ENCODE measurements around the gene CAMTA1. TPM values are rescaled to one million over a fixed set of nuclear protein-coding genes. Genes with fewer than 3 reads are reported as not detected.

CAMTA1 gene
- total RNA-seq, 1 experiment from 2014 or later = 118 TPM

DNA sequence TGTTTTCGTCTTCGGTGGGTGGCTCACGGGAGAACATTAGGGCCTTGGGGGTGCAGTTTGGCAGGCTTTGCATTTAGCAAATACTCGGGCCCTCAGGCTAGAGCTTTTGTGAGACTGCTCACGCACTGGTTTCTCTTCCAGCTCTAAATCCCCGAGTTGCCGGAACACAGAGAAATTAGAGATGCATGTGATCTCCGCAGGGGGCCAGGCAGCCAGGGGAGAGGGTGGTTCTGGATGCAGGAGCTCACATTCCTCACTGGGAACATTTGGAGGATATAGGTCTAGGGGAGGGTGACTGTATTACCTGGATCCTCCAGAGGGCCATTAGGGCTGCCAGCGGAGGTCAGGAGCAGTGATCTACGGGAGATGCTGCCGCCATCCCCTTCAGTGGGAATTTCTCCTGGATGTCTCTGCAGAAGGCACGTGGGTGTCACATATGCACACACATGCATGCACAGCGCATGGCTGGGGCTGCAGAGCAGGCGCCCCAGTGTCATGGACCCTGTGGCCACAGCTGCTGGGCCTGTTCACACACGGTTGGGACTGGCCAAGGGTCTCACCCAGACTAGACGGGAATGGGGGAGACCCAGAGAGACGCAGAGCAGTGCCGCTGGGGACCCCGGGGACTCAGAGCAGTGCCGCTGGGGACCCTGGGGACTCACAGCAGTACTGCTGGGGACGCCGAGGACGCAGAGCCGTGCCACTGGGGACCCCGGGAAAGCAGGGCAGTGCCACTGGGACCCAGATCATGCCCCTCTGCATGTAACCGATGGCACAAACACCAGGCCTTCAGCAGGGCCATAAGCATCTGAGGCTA is 258.7 kb downstream of the CAMTA1 start:
- Histone ChIP-seq H3K4me1 (ENCODE audit: low read length) (no peaks in the 10 kb centered on the region), H3K27me3 (ENCODE audit: low read length) (no peaks in the 10 kb centered on the region), H2AFZ (ENCODE audit: low read length) (no peak overlapping the region), H3K27ac (ENCODE audit: low read length) (no peak overlapping the region), H3K9me3 (ENCODE audit: low read length) (no peaks in the 10 kb centered on the region), H3K79me2 (ENCODE audit: low read length) (no peaks in the 10 kb centered on the region), H3K9me2 (replicated peaks; ENCODE audit: insufficient read depth, low read length) (no peaks in the 10 kb centered on the region), H3K9ac (ENCODE audit: low read length) (no peak overlapping the region), H3K4me3 (ENCODE audit: low read length) (no peak overlapping the region), H3K36me3 (ENCODE audit: insufficient read depth, low read length) (no peaks in the 10 kb centered on the region), H3K4me2 (ENCODE audit: low read depth, low read length, poor library complexity, severe bottlenecking) (no peak overlapping the region), H4K20me1 (ENCODE audit: insufficient read depth, low read depth, low read length) (peaks cover 18% of the 10 kb centered on the region; the same call in 1 of the 2 replicates)
- no peak for DNase-seq

DNA sequence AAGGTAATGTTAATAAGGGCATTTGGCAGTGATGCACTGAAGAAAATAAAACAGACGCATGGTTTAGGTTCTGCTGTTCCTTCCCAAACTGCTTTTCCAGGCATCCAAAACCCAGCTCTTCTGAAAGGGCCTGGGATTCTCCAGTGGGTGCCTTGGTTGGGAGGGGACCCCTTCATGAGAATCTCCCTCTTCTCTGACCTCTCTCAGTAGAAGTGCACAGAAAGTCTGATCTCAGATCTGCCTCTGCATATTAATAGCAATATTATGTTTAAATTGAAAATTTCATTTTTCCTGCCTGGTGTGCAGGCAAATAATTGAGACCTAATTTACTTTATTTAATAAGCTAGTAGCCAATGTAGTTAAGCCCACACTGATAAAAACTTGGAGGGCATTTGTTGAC is 260.6 kb downstream of the CAMTA1 start:
- no peaks in the 10 kb centered on the region for H3K79me2 ChIP-seq (ENCODE audit: low read length)
- H3K9me2 ChIP-seq (replicated peaks; ENCODE audit: insufficient read depth, low read length) = no peaks in the 10 kb centered on the region
- H3K36me3 ChIP-seq (ENCODE audit: insufficient read depth, low read length) = no peaks in the 10 kb centered on the region
- H3K4me1 ChIP-seq (ENCODE audit: low read length) = no peaks in the 10 kb centered on the region
- DNase-seq = no peak
- no peak overlapping the region for H3K27ac ChIP-seq (ENCODE audit: low read length)
- peaks cover 19% of the 10 kb centered on the region; the same call in 1 of the 2 replicates for H4K20me1 ChIP-seq (ENCODE audit: insufficient read depth, low read depth, low read length)
- H3K27me3 ChIP-seq (ENCODE audit: low read length) = no peaks in the 10 kb centered on the region
- no peak overlapping the region for H3K4me3 ChIP-seq (ENCODE audit: low read length)
- no peaks in the 10 kb centered on the region for H3K9me3 ChIP-seq (ENCODE audit: low read length)
- H2AFZ ChIP-seq (ENCODE audit: low read length) = no peak overlapping the region
- no peak overlapping the region for H3K9ac ChIP-seq (ENCODE audit: low read length)
- no peak overlapping the region for H3K4me2 ChIP-seq (ENCODE audit: low read depth, low read length, poor library complexity, severe bottlenecking)

DNA sequence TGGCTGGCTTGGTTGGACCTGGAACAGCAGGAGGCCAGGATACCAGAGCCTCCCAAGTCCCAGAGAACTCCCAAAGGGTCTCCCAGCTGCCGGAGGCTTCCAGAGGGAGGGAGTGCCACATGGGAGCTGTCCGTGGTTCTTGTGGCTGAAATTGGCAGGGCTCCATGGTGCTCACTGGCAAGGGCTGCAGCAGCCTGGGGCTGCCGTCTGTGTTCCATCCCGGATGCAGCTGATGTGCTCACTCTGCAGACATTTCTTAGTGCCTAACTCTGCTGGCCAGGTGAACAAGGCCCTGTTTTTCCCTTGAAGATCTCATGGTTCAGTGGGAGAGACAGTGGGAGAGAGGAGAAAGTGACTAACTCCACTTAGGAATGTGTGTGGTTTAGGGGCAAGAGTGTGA is 261.1 kb downstream of the CAMTA1 start:
- Histone ChIP-seq H3K9me2 (replicated peaks; ENCODE audit: insufficient read depth, low read length) (no peaks in the 10 kb centered on the region), H3K9me3 (ENCODE audit: low read length) (no peaks in the 10 kb centered on the region), H3K9ac (ENCODE audit: low read length) (no peak overlapping the region), H3K36me3 (ENCODE audit: insufficient read depth, low read length) (no peaks in the 10 kb centered on the region), H3K4me2 (ENCODE audit: low read depth, low read length, poor library complexity, severe bottlenecking) (no peak overlapping the region), H4K20me1 (ENCODE audit: insufficient read depth, low read depth, low read length) (peaks cover 19% of the 10 kb centered on the region; the same call in 1 of the 2 replicates), H3K27ac (ENCODE audit: low read length) (no peak overlapping the region), H3K4me1 (ENCODE audit: low read length) (no peaks in the 10 kb centered on the region), H3K4me3 (ENCODE audit: low read length) (no peak overlapping the region), H3K79me2 (ENCODE audit: low read length) (no peaks in the 10 kb centered on the region), H2AFZ (ENCODE audit: low read length) (no peak overlapping the region), H3K27me3 (ENCODE audit: low read length) (no peaks in the 10 kb centered on the region)
- DNase-seq = no peak

DNA sequence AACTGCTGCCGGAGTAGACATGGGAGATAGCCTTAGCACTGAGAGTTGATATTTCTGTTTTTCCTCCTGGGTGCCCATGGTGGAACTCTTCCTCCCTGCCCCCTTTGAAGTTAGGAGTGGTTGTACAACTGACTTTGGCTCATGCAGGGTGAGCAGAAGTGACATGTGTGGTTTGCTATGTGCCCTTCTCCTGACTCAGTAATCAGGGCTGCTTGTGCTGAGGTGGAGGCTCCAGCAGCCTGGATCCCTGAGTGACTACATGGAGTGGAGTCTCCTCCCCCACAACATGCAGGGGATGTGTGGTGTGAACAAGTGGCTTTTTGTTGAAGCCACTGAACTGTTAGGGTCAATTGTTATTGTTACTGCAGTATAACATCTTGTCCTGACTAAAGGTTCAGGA is 261.6 kb downstream of the CAMTA1 start:
- H4K20me1 ChIP-seq (ENCODE audit: insufficient read depth, low read depth, low read length) = peaks cover 19% of the 10 kb centered on the region; the same call in 1 of the 2 replicates
- no peaks in the 10 kb centered on the region for H3K9me2 ChIP-seq (replicated peaks; ENCODE audit: insufficient read depth, low read length)
- H3K4me3 ChIP-seq (ENCODE audit: low read length) = no peak overlapping the region
- H3K9ac ChIP-seq (ENCODE audit: low read length) = no peak overlapping the region
- no peak overlapping the region for H3K4me2 ChIP-seq (ENCODE audit: low read depth, low read length, poor library complexity, severe bottlenecking)
- no peaks in the 10 kb centered on the region for H3K79me2 ChIP-seq (ENCODE audit: low read length)
- H3K36me3 ChIP-seq (ENCODE audit: insufficient read depth, low read length) = no peaks in the 10 kb centered on the region
- no peaks in the 10 kb centered on the region for H3K9me3 ChIP-seq (ENCODE audit: low read length)
- no peak overlapping the region for H3K27ac ChIP-seq (ENCODE audit: low read length)
- H3K4me1 ChIP-seq (ENCODE audit: low read length) = no peaks in the 10 kb centered on the region
- no peaks in the 10 kb centered on the region for H3K27me3 ChIP-seq (ENCODE audit: low read length)
- H2AFZ ChIP-seq (ENCODE audit: low read length) = no peak overlapping the region
- no peak for DNase-seq

DNA sequence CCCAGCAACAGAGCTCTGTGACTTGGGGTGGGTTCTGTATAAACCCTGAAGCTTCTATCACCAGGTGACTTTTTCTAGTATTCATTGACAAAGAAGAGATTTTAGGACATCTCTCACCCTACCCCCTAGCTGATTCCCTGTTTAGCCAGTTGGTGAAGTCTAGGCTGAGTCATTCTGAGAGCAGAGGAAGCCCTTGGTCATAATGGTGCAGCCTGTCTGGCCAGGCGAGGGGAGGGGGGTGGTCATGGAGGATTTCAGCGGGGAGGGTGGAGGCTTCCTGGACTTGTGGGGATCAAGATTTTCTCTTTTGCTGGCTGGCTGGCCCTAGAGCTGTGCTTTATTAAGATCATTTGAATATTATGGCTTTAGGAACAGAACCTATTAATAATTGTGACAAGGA is 262.6 kb downstream of the CAMTA1 start:
- H3K4me1 ChIP-seq (ENCODE audit: low read length) = no peaks in the 10 kb centered on the region
- no peaks in the 10 kb centered on the region for H3K27me3 ChIP-seq (ENCODE audit: low read length)
- no peak overlapping the region for H3K9ac ChIP-seq (ENCODE audit: low read length)
- no peak overlapping the region for H2AFZ ChIP-seq (ENCODE audit: low read length)
- no peak for DNase-seq
- H4K20me1 ChIP-seq (ENCODE audit: insufficient read depth, low read depth, low read length) = peaks cover 19% of the 10 kb centered on the region; the same call in 1 of the 2 replicates
- H3K9me2 ChIP-seq (replicated peaks; ENCODE audit: insufficient read depth, low read length) = no peaks in the 10 kb centered on the region
- no peaks in the 10 kb centered on the region for H3K36me3 ChIP-seq (ENCODE audit: insufficient read depth, low read length)
- H3K4me2 ChIP-seq (ENCODE audit: low read depth, low read length, poor library complexity, severe bottlenecking) = no peak overlapping the region
- no peak overlapping the region for H3K27ac ChIP-seq (ENCODE audit: low read length)
- H3K9me3 ChIP-seq (ENCODE audit: low read length) = no peaks in the 10 kb centered on the region
- no peaks in the 10 kb centered on the region for H3K79me2 ChIP-seq (ENCODE audit: low read length)
- no peak overlapping the region for H3K4me3 ChIP-seq (ENCODE audit: low read length)

DNA sequence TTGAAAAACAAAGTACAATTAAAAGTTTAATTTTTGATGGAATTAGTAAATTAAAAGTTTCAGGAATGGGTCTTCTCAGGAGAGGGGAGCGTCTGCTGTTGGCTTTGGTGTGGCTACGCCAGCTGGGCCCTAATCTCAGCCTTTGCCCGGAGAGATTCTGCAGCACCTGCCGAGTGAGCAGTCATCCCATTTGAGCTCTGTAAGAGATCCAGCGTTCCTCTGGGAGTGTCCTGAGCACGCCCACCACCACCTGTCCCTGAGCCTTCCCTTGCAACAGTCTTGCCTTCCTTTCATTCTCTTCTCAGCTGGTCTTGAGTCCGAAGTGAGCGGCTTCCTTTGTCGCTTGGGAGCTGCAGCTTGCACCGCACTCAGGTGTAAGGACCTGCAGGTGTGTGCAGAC is 263.1 kb downstream of the CAMTA1 start:
- no peak overlapping the region for H3K4me3 ChIP-seq (ENCODE audit: low read length)
- no peak overlapping the region for H3K4me2 ChIP-seq (ENCODE audit: low read depth, low read length, poor library complexity, severe bottlenecking)
- DNase-seq = no peak
- no peak overlapping the region for H3K9ac ChIP-seq (ENCODE audit: low read length)
- H3K9me3 ChIP-seq (ENCODE audit: low read length) = no peaks in the 10 kb centered on the region
- no peaks in the 10 kb centered on the region for H3K36me3 ChIP-seq (ENCODE audit: insufficient read depth, low read length)
- H2AFZ ChIP-seq (ENCODE audit: low read length) = no peak overlapping the region
- no peaks in the 10 kb centered on the region for H3K9me2 ChIP-seq (replicated peaks; ENCODE audit: insufficient read depth, low read length)
- no peaks in the 10 kb centered on the region for H3K79me2 ChIP-seq (ENCODE audit: low read length)
- no peaks in the 10 kb centered on the region for H3K27me3 ChIP-seq (ENCODE audit: low read length)
- H4K20me1 ChIP-seq (ENCODE audit: insufficient read depth, low read depth, low read length) = peaks cover 16% of the 10 kb centered on the region; the same call in 1 of the 2 replicates
- H3K27ac ChIP-seq (ENCODE audit: low read length) = no peak overlapping the region
- no peaks in the 10 kb centered on the region for H3K4me1 ChIP-seq (ENCODE audit: low read length)

DNA sequence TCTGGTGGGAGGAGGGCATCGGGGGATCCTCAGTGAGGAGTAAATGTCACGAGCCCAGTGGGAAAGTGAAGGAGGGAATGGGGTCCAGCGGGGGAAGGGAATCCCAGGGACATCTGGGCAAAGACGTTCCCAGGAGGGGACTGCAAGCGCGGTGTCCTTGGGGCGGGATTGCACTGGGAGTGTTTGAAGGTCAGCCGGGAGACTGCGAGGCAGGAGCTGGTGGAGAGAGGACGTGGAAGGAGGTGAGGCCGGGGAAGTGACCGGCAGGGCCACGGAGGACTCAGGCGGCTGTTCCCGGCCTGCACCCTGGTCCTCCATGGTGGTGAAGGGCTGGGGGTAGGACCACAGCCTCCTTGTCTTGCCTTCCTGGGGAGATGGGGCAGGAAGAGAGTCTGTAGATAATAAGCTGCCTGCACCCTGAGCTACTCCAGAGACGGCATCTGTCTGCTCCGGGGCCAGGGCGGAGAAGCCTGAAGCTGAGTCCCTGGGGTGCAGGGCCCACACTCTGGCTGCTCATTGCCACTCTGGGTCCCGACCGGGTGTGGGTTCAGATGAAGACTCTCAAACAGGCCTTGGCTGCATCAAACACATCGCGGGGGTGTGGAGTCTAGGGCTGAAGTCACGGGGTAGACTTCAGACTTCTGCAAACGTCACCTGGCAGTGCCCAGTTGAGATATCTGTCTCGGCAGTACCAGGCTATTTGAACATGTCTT is 264.8 kb downstream of the CAMTA1 start:
- Histone ChIP-seq H2AFZ (ENCODE audit: low read length) (no peak overlapping the region), H3K9ac (ENCODE audit: low read length) (no peak overlapping the region), H3K79me2 (ENCODE audit: low read length) (no peaks in the 10 kb centered on the region), H3K4me2 (ENCODE audit: low read depth, low read length, poor library complexity, severe bottlenecking) (no peak overlapping the region), H3K4me3 (ENCODE audit: low read length) (no peak overlapping the region), H3K9me3 (ENCODE audit: low read length) (no peaks in the 10 kb centered on the region), H3K36me3 (ENCODE audit: insufficient read depth, low read length) (no peaks in the 10 kb centered on the region), H3K4me1 (ENCODE audit: low read length) (no peaks in the 10 kb centered on the region), H3K27me3 (ENCODE audit: low read length) (no peaks in the 10 kb centered on the region), H3K27ac (ENCODE audit: low read length) (no peak overlapping the region), H4K20me1 (ENCODE audit: insufficient read depth, low read depth, low read length) (peaks cover 10% of the 10 kb centered on the region; the same call in 1 of the 2 replicates), H3K9me2 (replicated peaks; ENCODE audit: insufficient read depth, low read length) (no peaks in the 10 kb centered on the region)
- DNase-seq = no peak
